ENCODE results near the gene FBXL19.
A peak's percentile ranks its signal among the peaks of the same experiment; 100 is the strongest.

The FBXL19 gene

GRCh38 chr16:30923554-30924075 lies at the start of gene FBXL19:
TSS of gene FBXL19 (plus strand) at chr16:30923572. CDS start at chr16:30925755, 2,183 bp downstream.
- no peak for DNase-seq (ENCODE audit: low read depth)
- TF ChIP-seq, protein P1, sequence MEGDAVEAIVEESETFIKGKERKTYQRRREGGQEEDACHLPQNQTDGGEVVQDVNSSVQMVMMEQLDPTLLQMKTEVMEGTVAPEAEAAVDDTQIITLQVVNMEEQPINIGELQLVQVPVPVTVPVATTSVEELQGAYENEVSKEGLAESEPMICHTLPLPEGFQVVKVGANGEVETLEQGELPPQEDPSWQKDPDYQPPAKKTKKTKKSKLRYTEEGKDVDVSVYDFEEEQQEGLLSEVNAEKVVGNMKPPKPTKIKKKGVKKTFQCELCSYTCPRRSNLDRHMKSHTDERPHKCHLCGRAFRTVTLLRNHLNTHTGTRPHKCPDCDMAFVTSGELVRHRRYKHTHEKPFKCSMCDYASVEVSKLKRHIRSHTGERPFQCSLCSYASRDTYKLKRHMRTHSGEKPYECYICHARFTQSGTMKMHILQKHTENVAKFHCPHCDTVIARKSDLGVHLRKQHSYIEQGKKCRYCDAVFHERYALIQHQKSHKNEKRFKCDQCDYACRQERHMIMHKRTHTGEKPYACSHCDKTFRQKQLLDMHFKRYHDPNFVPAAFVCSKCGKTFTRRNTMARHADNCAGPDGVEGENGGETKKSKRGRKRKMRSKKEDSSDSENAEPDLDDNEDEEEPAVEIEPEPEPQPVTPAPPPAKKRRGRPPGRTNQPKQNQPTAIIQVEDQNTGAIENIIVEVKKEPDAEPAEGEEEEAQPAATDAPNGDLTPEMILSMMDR (IDR thresholded peaks at IDR 0.05; ENCODE audit: low read depth, low read length, missing control alignments): no peak
- H3K4me3 ChIP-seq (ENCODE audit: low read depth, low read length): peak within 1 kb of the TSS; percentile 76

GRCh38 chr16:30874244-30874820 lies 49.0 kb upstream of the FBXL19 start:
- TF ChIP-seq, protein P1 (IDR thresholded peaks at IDR 0.05; ENCODE audit: low read depth, low read length, missing control alignments): no peak
- no peak for DNase-seq (ENCODE audit: low read depth)
- peak overlapping the region; percentile 84 for H3K4me3 ChIP-seq (ENCODE audit: low read depth, low read length)

GRCh38 chr16:30874821-30875717 lies 48.3 kb upstream of the FBXL19 start:
- DNase-seq (ENCODE audit: low read depth): peak; percentile 72
- TF ChIP-seq, protein P1 (IDR thresholded peaks at IDR 0.05; ENCODE audit: low read depth, low read length, missing control alignments): no peak
- peak overlapping the region; percentile 84 for H3K4me3 ChIP-seq (ENCODE audit: low read depth, low read length)

- TF ChIP-seq, protein P1 (IDR thresholded peaks at IDR 0.05; ENCODE audit: low read depth, low read length, missing control alignments): no peak
- DNase-seq (ENCODE audit: low read depth): peak; percentile 75
- H3K4me3 ChIP-seq (ENCODE audit: low read depth, low read length): peak overlapping the region; percentile 84
Observed at GRCh38 chr16:30875871-30876801, 47.2 kb upstream of the FBXL19 start.

DNA sequence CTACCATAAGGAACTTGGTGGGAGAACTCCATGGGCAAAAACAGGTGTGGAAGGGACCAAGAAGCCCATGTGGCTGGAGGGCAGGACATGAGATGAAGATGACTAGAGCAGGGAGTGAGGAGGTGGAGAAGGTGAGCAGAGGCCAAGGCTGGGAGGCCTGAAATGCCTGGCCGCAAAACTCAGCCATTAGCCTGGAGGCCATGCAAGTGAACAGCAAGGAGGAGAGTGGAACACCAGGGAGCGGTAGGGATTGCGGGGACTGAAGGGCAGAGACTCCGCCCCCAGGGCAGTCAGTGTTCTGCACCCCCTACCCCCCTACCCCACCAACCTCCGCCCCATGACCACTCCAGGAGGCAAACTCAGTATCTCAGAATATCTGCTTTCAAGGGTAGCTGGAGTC lies 46.5 kb upstream of the FBXL19 start:
- H3K4me3 ChIP-seq (ENCODE audit: low read depth, low read length): peak overlapping the region; percentile 84
- TF ChIP-seq, protein P1 (IDR thresholded peaks at IDR 0.05; ENCODE audit: low read depth, low read length, missing control alignments): no peak
- DNase-seq (ENCODE audit: low read depth): no peak

Measured in GM12864 (cell line).